GM21786 (cell line): ENCODE results near the gene F11.
"Not testable (repeated sequence)": the region's sequence is repeated elsewhere in the genome, so short reads cannot be mapped to it uniquely, and the experiment has no call there.

Experiments used
- ATAC-seq: cut with Tn5 transposase; IDR thresholded peaks from one replicate; pipeline ENCODE4 v1.9.1; 2021; ENCODE audit not compliant: unreplicated experiment

The F11 gene

DNA sequence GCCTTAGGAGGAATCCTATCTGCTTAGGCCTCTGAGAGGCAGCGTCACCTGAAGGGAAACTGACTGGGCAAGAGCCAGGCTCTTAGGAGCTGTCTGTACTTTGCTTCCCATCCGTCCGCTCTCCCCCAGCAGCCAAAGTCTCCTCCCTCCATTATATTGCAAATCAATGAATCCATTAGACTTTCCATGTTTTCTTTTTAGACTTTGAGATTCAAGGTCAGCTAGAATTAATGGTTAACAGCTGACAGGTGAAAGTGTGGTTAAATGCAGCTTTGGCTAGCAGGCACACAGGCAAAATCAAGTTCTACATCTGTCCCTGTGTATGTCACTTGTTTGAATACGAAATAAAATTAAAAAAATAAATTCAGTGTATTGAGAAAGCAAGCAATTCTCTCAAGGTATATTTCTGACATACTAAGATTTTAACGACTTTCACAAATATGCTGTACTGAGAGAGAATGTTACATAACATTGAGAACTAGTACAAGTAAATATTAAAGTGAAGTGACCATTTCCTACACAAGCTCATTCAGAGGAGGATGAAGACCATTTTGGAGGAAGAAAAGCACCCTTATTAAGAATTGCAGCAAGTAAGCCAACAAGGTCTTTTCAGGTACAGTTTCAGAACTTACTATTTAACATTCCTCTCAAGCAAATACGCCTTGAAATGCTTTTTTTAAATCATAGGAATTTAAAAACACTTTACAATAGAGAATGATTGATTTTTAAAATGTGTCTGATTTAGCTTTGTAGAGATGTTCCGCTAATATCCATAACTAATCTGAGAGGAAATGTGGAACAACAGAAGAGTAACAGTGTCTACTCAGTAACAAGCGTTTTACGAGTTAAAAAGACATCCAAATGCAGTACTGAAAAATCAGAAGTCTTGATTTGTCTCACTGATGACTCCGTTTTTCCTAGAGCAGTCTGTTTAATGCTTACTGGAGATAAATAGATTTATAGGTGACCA, at the start of gene F11:
TSS of gene F11 (plus strand) at position 507 of the 970 bp plus-strand sequence. CDS start 948 bp downstream, outside the sequence.
- no peak for ATAC-seq

- ATAC-seq: no peak
Measured at GRCh38 chr4:186216465-186217024, 49.4 kb upstream of the F11 start.

GRCh38 chr4:186217733-186218293, 48.2 kb upstream of the F11 start:
- ATAC-seq: no peak

DNA sequence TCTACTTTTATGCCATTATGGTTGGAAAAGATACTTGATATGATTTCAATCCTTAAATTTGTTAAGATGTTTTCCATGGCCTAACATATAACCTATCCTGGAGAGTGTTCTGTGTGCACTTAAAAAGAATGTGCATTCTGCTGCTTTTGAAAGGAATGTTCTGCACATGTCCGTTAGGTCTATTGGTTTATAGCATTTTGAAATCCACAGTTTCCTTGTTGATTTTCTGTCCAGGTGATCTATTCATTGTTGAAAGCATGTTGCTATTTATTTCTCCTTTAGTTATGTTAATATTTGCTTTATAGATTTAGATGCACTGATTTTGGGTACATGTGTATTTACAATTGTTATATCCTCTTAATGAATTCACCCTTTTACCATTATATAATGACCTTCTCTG, 44.4 kb upstream of the F11 start:
- ATAC-seq: no peak

DNA sequence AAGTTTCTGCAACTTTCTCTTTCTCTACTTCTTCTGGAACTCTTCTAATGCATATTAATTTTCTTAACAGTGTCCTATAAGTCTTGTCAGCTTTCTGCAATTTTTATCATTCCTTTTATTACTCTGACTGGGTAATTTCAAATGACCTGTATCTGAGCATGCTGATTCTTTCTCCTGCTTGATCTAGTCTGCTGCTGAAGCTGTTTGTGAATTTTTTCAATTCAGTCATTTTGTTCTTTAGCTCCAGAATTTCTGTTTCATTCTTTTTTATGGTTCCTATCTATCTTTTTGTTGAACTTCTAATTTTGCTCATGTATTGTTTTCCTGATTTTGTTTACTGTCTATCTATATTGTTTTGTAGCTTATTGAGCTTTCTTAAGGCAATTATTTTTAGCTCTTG, 40.1 kb upstream of the F11 start:
- ATAC-seq: no peak

GRCh38 chr4:186226521-186227189, 39.3 kb upstream of the F11 start:
- ATAC-seq: no peak

- no peak for ATAC-seq
Measured at GRCh38 chr4:186227221-186227620, 38.8 kb upstream of the F11 start, which contains the start of gene KLKB1. KLKB1 (plus strand) TSS chr4:186227507; CDS start chr4:186228196, 689 bp downstream.

GRCh38 chr4:186227744-186228513, 38.1 kb upstream of the F11 start:
- ATAC-seq: no peak

DNA sequence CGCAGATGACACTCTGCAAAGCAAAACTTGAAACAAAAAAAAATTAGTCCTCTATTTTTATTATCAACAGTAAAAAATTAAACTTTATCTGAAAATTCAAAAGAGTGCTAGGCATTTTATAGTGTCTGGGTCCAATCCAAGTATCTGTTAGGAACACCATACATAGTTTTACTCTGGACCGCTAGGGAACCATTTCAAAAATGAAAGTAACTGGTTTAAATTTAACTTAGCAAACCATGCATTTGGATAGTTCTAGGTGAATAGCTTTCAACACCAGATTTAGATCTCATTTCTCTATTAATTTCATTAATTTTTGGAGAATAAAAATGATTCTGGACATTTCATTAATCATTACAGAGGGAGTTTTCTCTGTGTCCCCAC, 37.5 kb upstream of the F11 start:
- ATAC-seq: no peak

DNA sequence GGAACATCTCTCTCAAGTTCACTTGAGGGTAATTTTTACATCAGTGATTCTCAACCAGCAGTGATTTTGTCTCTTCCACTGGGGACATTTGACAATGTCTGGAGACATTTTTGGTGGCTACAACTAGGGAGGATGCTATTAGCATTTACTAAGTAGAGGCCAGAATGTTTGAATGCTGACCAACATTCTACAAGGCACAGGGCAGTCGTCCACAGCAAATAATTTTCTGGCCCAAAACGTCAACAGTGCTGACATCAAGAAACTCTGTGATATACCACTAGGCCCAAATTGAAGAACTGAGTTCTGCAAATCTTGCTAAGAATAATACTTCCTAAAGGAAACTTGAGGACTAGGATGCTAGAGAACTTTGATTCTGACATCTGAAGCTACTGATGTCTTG, 31.6 kb upstream of the F11 start:
- no peak for ATAC-seq

GRCh38 chr4:186236126-186236525, 29.9 kb upstream of the F11 start:
- ATAC-seq: no peak

DNA sequence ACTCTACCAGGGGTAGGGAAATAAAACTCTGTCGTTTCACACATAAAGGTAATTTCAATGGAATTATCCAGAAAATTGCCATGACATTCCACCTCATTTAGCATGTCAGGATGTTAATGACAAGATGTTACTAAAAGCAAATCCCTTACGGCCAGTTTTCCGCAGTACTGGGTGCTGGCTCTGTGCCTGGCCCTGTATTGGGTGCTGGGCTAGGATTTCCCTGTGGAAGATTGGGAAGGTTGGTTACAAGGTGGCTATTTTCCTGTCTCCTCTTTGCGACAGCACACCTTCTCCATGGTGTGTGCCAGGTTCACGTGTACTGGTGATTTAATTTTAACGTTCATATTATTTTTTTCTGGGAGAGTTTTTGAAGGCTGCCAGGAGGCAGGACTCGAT, 25.5 kb upstream of the F11 start:
- ATAC-seq: no peak

- no peak for ATAC-seq
Measured at GRCh38 chr4:186240848-186241491, 25.0 kb upstream of the F11 start.

- ATAC-seq: no peak
Measured at GRCh38 chr4:186241616-186242015, 24.4 kb upstream of the F11 start.

- not testable (repeated sequence) for ATAC-seq
Measured at GRCh38 chr4:186242031-186242430, 24.0 kb upstream of the F11 start.

DNA sequence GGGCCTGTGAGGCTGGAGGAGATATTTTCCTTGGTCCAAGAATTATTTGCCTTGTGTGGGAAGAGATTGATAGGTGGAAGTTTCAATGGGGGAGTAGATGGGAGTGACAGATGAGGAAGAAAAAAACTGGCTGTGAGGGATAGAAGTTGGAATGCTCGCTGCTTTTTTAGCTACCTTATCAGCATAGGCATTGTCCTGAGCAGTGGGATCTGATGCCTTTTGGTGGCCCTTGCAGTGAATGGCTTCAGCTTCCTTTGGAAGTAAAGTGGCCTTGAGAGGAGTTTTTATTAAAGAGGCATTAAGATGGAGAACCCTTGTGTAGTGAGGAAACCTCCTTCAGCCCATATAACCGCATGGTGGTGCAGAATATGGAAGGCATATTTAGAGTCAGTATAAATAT, 22.7 kb upstream of the F11 start:
- no peak for ATAC-seq

- ATAC-seq: no peak
Measured at GRCh38 chr4:186244835-186245234, 21.2 kb upstream of the F11 start.

DNA sequence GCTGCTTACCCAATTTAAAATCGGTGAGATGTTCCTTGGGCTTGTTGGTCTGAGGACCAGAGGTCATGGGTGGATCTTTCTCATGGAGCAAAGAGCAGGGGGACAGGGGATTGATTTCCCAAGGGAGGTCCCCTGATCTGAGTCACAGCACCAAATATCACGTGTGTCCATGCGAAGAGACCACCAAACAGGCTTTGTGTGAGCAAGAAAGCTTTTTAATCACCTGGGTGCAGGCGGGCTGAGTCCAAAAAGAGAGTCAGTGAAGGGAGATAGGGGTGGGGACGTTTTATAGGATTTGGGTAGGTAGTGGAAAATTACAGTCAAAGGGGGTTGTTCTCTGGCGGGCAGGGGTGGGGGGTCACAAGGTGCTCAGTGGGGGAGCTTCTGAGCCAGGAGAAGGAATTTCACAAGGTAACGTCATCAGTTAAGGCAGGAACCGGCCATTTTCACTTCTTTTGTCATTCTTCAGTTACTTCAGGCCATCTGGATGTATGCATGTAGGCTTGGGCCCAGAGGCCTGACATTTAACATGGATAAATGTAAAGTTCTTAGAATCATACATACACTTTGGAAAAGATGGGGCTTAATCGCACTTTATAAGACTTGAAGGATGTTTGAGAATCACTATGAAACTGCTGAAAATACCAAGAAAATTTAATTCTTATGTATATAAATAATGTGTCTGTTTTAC, 18.8 kb upstream of the F11 start:
- not testable (repeated sequence) for ATAC-seq

DNA sequence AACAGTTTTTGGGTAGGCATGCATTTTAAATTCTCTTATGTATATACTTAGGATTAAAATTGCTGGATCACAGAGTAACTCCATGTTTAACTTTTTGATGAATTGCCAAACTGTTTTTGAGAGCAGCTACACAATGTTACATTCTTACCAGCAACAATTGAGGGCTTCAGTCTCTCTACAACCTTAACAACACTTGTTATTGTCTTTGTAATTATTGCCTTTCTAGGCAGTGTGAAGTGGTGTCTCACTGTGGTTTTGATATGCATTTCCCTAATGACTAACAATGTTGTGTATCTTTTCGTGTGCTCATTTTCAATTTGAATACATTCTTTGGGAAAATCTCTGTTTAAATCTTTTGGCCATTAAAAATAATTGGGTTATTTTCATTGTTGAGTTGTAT, 17.3 kb upstream of the F11 start:
- no peak for ATAC-seq
